ENCODE results near the gene SYPL2. TPM values are rescaled to one million over a fixed set of nuclear protein-coding genes. Genes with fewer than 3 reads are reported as not detected.

Gene SYPL2
- total and polyA plus RNA-seq, 2 donors (not counting 1 experiment from before 2014, with no cell fraction given), result not detected

DNA sequence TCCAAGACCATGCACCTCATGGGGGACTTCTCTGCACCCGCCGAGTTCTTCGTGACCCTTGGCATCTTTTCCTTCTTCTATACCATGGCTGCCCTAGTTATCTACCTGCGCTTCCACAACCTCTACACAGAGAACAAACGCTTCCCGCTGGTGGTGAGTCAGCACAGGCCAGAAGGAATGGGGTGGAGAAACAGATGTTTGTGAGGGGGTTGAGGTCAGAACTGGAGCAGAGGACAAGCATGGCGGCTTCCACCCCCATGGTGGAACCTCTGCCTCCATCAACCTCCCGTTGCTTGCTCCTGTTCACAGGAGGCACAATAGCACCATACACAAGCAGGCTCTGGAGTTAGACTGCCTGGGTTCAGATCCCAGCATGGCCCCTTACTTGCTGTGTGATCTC, 10.5 kb downstream of the SYPL2 start:
- WGBS (ENCODE audit: insufficient coverage), result 91% methylated on average over 5 of the region's 8 CpGs
- H3K9ac ChIP-seq (ENCODE audit: low read length), result no peak overlapping the region
- ChIA-PET CTCF (no interaction called here), POLR2A (no interaction called here)
- no peak overlapping the region for H3K27ac ChIP-seq (ENCODE audit: low read length in 2 of 2)
- Mint-ChIP-seq H3K4me3 (no peak overlapping the region), H3K27ac (no peak overlapping the region), H3K27me3 (peaks cover 73% of the 10 kb centered on the region), H3K4me1 (no peaks in the 10 kb centered on the region), H3K9me3 (ENCODE audit: insufficient read depth) (no peaks in the 10 kb centered on the region)
- H2AFZ ChIP-seq (ENCODE audit: insufficient read depth, low read depth, low read length, poor library complexity, severe bottlenecking), result no peak overlapping the region
- DNase-seq (no peak), ATAC-seq (ENCODE audit: low read depth) (no peak)
- no peak overlapping the region for H3K4me3 ChIP-seq (ENCODE audit: control extremely low read depth in 1 of 5, extremely low read depth in 1 of 5, insufficient read depth in 1 of 5, low read depth in 2 of 5, low read length in 4 of 5)
- H3K79me2 ChIP-seq (ENCODE audit: control insufficient read depth, insufficient read depth, low read length), result no peaks in the 10 kb centered on the region
- no peaks in the 10 kb centered on the region for H3K4me1 ChIP-seq (ENCODE audit: control insufficient read depth in 2 of 2, insufficient read depth in 2 of 2, low read length in 2 of 2)
- no peak overlapping the region for H3K4me2 ChIP-seq (replicated peaks; ENCODE audit: low read depth, low read length, poor library complexity, severe bottlenecking)
- peaks cover 0 to 5% (median 0%) of the 10 kb centered on the region in 3 donors for H3K9me3 ChIP-seq (ENCODE audit: control extremely low read depth in 1 of 3, control insufficient read depth in 2 of 3, insufficient read depth in 1 of 3, low read length in 2 of 3)
- TF ChIP-seq, protein P1, sequence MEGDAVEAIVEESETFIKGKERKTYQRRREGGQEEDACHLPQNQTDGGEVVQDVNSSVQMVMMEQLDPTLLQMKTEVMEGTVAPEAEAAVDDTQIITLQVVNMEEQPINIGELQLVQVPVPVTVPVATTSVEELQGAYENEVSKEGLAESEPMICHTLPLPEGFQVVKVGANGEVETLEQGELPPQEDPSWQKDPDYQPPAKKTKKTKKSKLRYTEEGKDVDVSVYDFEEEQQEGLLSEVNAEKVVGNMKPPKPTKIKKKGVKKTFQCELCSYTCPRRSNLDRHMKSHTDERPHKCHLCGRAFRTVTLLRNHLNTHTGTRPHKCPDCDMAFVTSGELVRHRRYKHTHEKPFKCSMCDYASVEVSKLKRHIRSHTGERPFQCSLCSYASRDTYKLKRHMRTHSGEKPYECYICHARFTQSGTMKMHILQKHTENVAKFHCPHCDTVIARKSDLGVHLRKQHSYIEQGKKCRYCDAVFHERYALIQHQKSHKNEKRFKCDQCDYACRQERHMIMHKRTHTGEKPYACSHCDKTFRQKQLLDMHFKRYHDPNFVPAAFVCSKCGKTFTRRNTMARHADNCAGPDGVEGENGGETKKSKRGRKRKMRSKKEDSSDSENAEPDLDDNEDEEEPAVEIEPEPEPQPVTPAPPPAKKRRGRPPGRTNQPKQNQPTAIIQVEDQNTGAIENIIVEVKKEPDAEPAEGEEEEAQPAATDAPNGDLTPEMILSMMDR (IDR thresholded peaks at IDR 0.05), result no peak
- TF ChIP-seq EZH2 (IDR thresholded peaks at IDR 0.05; ENCODE audit: borderline replicate concordance, insufficient read depth, low read depth, low read length, poor library complexity, severe bottlenecking), result no peak
- intact Hi-C loops (cut with micrococcal nuclease), result no loop called here
- no peaks in the 10 kb centered on the region for H3K36me3 ChIP-seq (replicated peaks in 1 of 2; ENCODE audit: control extremely low read depth in 1 of 2, control insufficient read depth in 1 of 2, extremely low read depth in 1 of 2, insufficient read depth in 2 of 2, low read length in 1 of 2)
- peaks cover 0 to 63% (median 24%) of the 10 kb centered on the region in 4 experiments for H3K27me3 ChIP-seq (replicated peaks in 1 of 4; ENCODE audit: control extremely low read depth in 1 of 4, control insufficient read depth in 3 of 4, insufficient read depth in 4 of 4, low read length in 3 of 4)
- H4K20me1 ChIP-seq (ENCODE audit: control insufficient read depth, insufficient read depth, low read length, poor library complexity, severe bottlenecking), result no peaks in the 10 kb centered on the region

DNA sequence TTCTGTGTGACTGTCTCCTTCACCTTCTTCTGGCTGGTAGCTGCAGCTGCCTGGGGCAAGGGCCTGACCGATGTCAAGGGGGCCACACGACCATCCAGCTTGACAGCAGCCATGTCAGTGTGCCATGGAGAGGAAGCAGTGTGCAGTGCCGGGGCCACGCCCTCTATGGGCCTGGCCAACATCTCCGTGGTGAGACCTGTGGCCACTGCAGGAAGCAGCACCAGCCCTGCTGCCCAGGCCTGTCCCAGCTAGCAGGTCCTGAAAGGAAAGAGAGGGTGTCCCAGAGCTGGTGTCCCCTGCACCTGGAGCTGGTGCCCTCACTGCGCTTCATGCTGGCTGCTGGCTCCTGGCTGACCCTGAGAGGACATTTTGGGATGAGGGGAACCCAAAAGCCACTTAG, 11.5 kb downstream of the SYPL2 start:
- Histone ChIP-seq H3K9ac (ENCODE audit: low read length) (no peak overlapping the region), H3K27ac (ENCODE audit: low read length in 2 of 2) (no peak overlapping the region), H3K79me2 (ENCODE audit: control insufficient read depth, insufficient read depth, low read length) (no peaks in the 10 kb centered on the region), H3K9me3 (ENCODE audit: control extremely low read depth in 1 of 3, control insufficient read depth in 2 of 3, insufficient read depth in 1 of 3, low read length in 2 of 3) (peaks cover 0 to 5% (median 0%) of the 10 kb centered on the region in 3 donors), H4K20me1 (ENCODE audit: control insufficient read depth, insufficient read depth, low read length, poor library complexity, severe bottlenecking) (no peaks in the 10 kb centered on the region), H3K4me3 (ENCODE audit: control extremely low read depth in 1 of 5, extremely low read depth in 1 of 5, insufficient read depth in 1 of 5, low read depth in 2 of 5, low read length in 4 of 5) (no peak overlapping the region), H3K36me3 (replicated peaks in 1 of 2; ENCODE audit: control extremely low read depth in 1 of 2, control insufficient read depth in 1 of 2, extremely low read depth in 1 of 2, insufficient read depth in 2 of 2, low read length in 1 of 2) (no peaks in the 10 kb centered on the region), H3K4me2 (replicated peaks; ENCODE audit: low read depth, low read length, poor library complexity, severe bottlenecking) (no peak overlapping the region), H2AFZ (ENCODE audit: insufficient read depth, low read depth, low read length, poor library complexity, severe bottlenecking) (no peak overlapping the region), H3K27me3 (replicated peaks in 1 of 4; ENCODE audit: control extremely low read depth in 1 of 4, control insufficient read depth in 3 of 4, insufficient read depth in 4 of 4, low read length in 3 of 4) (peaks cover 0 to 56% (median 24%) of the 10 kb centered on the region in 4 experiments), H3K4me1 (ENCODE audit: control insufficient read depth in 2 of 2, insufficient read depth in 2 of 2, low read length in 2 of 2) (peaks cover under 1 to 1% of the 10 kb centered on the region in 2 donors)
- TF ChIP-seq EZH2 (IDR thresholded peaks at IDR 0.05; ENCODE audit: borderline replicate concordance, insufficient read depth, low read depth, low read length, poor library complexity, severe bottlenecking), result no peak
- TF ChIP-seq, protein P1 (IDR thresholded peaks at IDR 0.05), result no peak
- H3K27ac Mint-ChIP-seq, result no peak overlapping the region
- peaks cover 66% of the 10 kb centered on the region for H3K27me3 Mint-ChIP-seq
- H3K4me1 Mint-ChIP-seq, result peaks cover 5% of the 10 kb centered on the region
- DNase-seq, result no peak
- CTCF ChIA-PET, result no interaction called here
- POLR2A ChIA-PET, result no interaction called here
- H3K9me3 Mint-ChIP-seq (ENCODE audit: insufficient read depth), result no peaks in the 10 kb centered on the region
- H3K4me3 Mint-ChIP-seq, result no peak overlapping the region
- intact Hi-C loops (cut with micrococcal nuclease), result no loop called here
- ATAC-seq (ENCODE audit: low read depth), result no peak
- 64% methylated on average over 6 of the region's 6 CpGs for WGBS (ENCODE audit: insufficient coverage)

All from B cell (primary cell).